DOHH2 (cell line): ENCODE data around the gene KATNIP.

Experiments
- EZH2phosphoT487 ChIP-seq: fragments of 200-600 bp; sonication (generic); IDR thresholded peaks from 2 replicates; pipeline ENCODE4 v1.6.1; 2017; ENCODE audit warnings: borderline replicate concordance, mild to moderate bottlenecking, antibody characterized with exemption, low read length, moderate library complexity, mixed read lengths
- TF ChIP-seq, protein P1 (sequence below): fragments of 200-600 bp; sonication (generic); IDR thresholded peaks from one replicate; pipeline ENCODE4 v1.5.1; 2014; ENCODE audit warnings: antibody characterized with exemption, mild to moderate bottlenecking, low read depth, low read length; ENCODE audit not compliant: poor library complexity, severe bottlenecking

GRCh38 chr16:27568077-27568476, 18.1 kb downstream of the KATNIP start:
- TF ChIP-seq, protein P1, sequence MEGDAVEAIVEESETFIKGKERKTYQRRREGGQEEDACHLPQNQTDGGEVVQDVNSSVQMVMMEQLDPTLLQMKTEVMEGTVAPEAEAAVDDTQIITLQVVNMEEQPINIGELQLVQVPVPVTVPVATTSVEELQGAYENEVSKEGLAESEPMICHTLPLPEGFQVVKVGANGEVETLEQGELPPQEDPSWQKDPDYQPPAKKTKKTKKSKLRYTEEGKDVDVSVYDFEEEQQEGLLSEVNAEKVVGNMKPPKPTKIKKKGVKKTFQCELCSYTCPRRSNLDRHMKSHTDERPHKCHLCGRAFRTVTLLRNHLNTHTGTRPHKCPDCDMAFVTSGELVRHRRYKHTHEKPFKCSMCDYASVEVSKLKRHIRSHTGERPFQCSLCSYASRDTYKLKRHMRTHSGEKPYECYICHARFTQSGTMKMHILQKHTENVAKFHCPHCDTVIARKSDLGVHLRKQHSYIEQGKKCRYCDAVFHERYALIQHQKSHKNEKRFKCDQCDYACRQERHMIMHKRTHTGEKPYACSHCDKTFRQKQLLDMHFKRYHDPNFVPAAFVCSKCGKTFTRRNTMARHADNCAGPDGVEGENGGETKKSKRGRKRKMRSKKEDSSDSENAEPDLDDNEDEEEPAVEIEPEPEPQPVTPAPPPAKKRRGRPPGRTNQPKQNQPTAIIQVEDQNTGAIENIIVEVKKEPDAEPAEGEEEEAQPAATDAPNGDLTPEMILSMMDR = no peak
- no peak for TF ChIP-seq EZH2phosphoT487
